LNCaP clone FGC (cell line): Measurements from ENCODE around the gene MAPK9.

Experiments
- DNase-seq: peaks from one replicate; pipeline ENCODE4 v3.0.0-alpha.2; 2011; ENCODE audit warnings: low read depth
- H3K4me3 ChIP-seq: 2 replicates; pipeline ENCODE4 v1.5.1; 2011; ENCODE audit warnings: mild to moderate bottlenecking, low read depth, low read length, control low read depth
- CTCF ChIP-seq: IDR thresholded peaks from 2 replicates; pipeline ENCODE4 v1.5.1; 2012; ENCODE audit warnings: mild to moderate bottlenecking; ENCODE audit not compliant: control insufficient read depth, insufficient read depth; ENCODE audit errors: extremely low read depth

Gene MAPK9

GRCh38 chr5:180331647-180331950, 39.7 kb upstream of the MAPK9 start:
- no peak overlapping the region for H3K4me3 ChIP-seq
- DNase-seq, result no peak
- TF ChIP-seq CTCF, result no peak

DNA sequence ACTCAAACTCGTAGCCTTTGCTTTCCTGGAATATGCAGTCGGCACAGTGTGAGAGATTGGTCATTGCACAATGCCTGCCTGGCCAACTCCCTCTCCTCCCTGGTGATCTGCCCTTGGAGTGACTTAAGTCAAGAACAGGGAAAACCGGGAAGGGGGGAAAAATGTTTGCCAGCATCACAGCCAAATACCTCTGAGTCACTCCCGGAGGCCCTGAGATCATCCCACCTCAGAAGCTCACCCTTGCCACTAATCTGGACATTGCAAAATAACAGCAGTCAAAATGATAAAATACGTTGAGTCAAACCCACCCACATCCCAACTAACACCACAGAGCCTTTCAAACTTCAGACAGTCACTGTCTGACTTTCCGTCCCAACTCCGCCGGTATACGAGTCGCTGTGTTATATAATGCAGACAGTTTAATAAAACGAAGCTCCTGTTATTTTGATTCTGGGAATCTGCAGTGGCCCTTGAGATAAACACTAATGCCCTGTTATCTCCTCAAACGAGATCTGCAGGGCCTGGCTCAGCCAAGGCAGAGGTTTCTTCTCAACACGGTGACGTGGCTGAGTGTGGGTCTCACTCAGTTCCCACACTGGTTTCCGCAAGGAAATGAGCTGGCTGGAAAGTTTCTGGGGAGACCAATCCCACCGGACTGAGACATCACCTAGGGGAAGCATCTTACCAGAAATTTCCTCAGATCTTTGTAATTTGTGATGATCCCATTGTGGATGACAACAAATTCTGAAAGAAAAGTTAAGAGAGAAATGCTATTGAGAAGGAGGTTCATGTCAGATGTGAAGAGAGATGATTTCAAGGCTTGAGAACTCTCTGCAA, 39.1 kb upstream of the MAPK9 start:
- no peak for TF ChIP-seq CTCF
- H3K4me3 ChIP-seq, result no peak overlapping the region
- DNase-seq, result no peak

DNA sequence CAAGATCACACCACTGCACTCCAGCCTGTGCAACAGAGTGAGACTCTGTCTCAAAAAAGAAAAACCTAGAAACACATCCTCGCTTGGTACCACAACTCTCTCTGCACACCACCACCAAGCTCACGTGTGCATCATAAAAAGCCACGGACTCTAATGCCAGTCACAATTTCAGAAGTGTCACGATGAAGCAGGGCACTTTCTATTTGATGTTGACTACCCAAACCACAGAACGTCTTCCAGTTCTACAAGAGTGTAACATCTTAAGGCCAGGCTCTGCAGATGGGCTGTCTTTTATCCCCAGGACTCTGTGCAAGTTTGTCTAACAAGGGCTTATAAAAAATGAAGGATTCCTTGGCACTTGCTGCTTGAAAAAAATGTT, 38.4 kb upstream of the MAPK9 start:
- no peak for DNase-seq

GRCh38 chr5:180329606-180330269, 37.9 kb upstream of the MAPK9 start:
- no peak for DNase-seq
- TF ChIP-seq CTCF, result no peak
- H3K4me3 ChIP-seq, result no peak overlapping the region

More for the DNA sequence above, 38.4 kb upstream of the MAPK9 start:
- H3K4me3 ChIP-seq, result no peak overlapping the region
- no peak for TF ChIP-seq CTCF

DNA sequence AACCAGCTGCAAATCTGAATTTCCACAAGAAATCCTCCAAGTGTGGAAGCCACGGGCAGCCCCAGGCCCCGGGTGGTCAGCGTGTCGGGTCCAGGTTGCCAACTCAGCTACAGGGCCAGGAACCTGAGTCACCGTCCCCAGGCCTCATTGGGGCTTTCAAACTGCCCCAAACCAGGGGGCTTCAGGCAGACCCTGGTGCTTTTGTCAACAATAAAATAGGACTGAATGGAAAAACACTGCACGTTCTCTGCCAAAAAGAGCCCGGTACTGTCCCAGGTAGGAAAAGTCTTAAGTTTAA, 37.2 kb upstream of the MAPK9 start:
- DNase-seq, result no peak
- H3K4me3 ChIP-seq, result no peak overlapping the region
- no peak for TF ChIP-seq CTCF

- DNase-seq, result peak; percentile 59
- no peak overlapping the region for H3K4me3 ChIP-seq
- TF ChIP-seq CTCF, result peak; percentile 92
These were observed 36.6 kb upstream of the MAPK9 start for GRCh38 chr5:180328296-180329137.
